ENCODE results near the gene THOC6. TPM values are rescaled to one million over a fixed set of nuclear protein-coding genes. Genes with fewer than 3 reads are reported as not detected.

THOC6 gene
- total and polyA plus RNA-seq, 2 donors (not counting 3 experiments of a cell fraction or from before 2014, with no cell fraction given): 23.9 to 39.3 TPM

DNA sequence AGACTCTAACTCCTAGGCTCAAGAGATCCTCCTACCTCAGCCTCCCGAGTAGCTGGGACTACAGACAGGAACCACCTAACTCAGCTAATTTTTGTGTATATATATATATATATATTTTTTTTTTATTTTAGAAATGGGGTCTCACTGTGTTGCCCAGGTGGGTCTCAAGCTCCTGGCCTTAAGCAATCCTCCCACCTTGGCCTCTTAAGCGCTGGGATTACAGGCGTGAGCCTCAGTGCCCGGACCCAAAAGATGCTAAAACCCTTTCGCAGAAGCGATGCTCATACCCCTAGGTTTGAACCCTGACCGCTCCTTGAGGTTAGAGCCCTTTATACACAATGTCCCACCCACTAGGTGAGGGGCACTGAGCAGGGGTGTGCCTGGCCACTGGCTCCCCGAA is 13.3 kb upstream of the THOC6 start:
- Histone ChIP-seq H2AFZ (ENCODE audit: low read depth, low read length) (no peak overlapping the region), H3K9ac (replicated peaks; ENCODE audit: extremely low read depth, insufficient read depth, low read length) (no peak overlapping the region), H3K4me3 (replicated peaks in 1 of 3; ENCODE audit: insufficient read depth in 1 of 3, low read depth in 1 of 3, low read length in 3 of 3) (no peak overlapping the region), H3K27ac (ENCODE audit: insufficient read depth, low read depth, low read length) (no peak overlapping the region), H3K9me1 (replicated peaks; ENCODE audit: control insufficient read depth, extremely low read depth, insufficient read depth, low read length) (no peaks in the 10 kb centered on the region), H3K9me3 (replicated peaks; ENCODE audit: control insufficient read depth, insufficient read depth, low read length) (no peaks in the 10 kb centered on the region), H3K27me3 (ENCODE audit: control insufficient read depth in 2 of 2, insufficient read depth in 2 of 2, low read length in 2 of 2) (peaks cover 20 to 21% of the 10 kb centered on the region in 2 experiments), H3K4me2 (ENCODE audit: insufficient read depth, low read length) (no peak overlapping the region), H3K4me1 (ENCODE audit: control insufficient read depth, extremely low read depth, insufficient read depth, low read length) (peaks cover 13% of the 10 kb centered on the region), H3K36me3 (ENCODE audit: control insufficient read depth in 2 of 2, extremely low read depth in 1 of 2, insufficient read depth in 2 of 2, low read length in 2 of 2) (no peaks in the 10 kb centered on the region), H4K20me1 (replicated peaks; ENCODE audit: control insufficient read depth, extremely low read depth, insufficient read depth, low read length) (no peaks in the 10 kb centered on the region), H3K79me2 (ENCODE audit: control insufficient read depth, insufficient read depth, low read length) (no peaks in the 10 kb centered on the region)
- POLR2A ChIA-PET: interaction anchor here (1.2 kb wide), 1 partner anchor 9 kb away, joined by 6 read pairs; the partner anchor contains the start of gene TNFRSF12A
- CTCF ChIA-PET: interaction anchor here (1.8 to 2.0 kb wide), 3 partner anchors 10 to 41 kb away, joined by 4 to 9 read pairs (median 7); partner anchors contain the start of genes PAQR4 and TNFRSF12A
- no TSS peak for BruUV-seq (replicated peaks)
- intact Hi-C loops (cut with micrococcal nuclease): no loop called here
- DNase-seq (ENCODE audit: low read depth, low spot score): no peak
- dilution Hi-C loops (cut with MboI; ENCODE audit: extremely low pct_ligation_motif_present, low sequenced_read_pairs): no loop called here
- TF ChIP-seq FOS (IDR thresholded peaks at IDR 0.05; ENCODE audit: borderline replicate concordance, insufficient read depth, low read length): no peak
- TF ChIP-seq EZH2 (IDR thresholded peaks at IDR 0.05; ENCODE audit: borderline replicate concordance, low read depth, low read length, severe bottlenecking): no peak
- TF ChIP-seq GATA2 (IDR thresholded peaks at IDR 0.05; ENCODE audit: insufficient read depth, insufficient read length, low read depth, low read length): no peak
- no peak for TF ChIP-seq MAX (IDR thresholded peaks at IDR 0.05; ENCODE audit: insufficient read depth, insufficient read length)
- TF ChIP-seq POLR2A (IDR thresholded peaks at IDR 0.05; ENCODE audit: low read depth, low read length): no peak
- no peak for TF ChIP-seq CTCF (IDR thresholded peaks at IDR 0.05; ENCODE audit: extremely low read depth in 1 of 2, insufficient read depth in 1 of 2, low read depth in 1 of 2, low read length in 2 of 2)
- TF ChIP-seq MYC (IDR thresholded peaks at IDR 0.05; ENCODE audit: low read depth, low read length): no peak
- TF ChIP-seq JUN (IDR thresholded peaks at IDR 0.05; ENCODE audit: borderline replicate concordance, insufficient read depth, insufficient read length, low read depth): no peak
- TF ChIP-seq POLR2AphosphoS5 (IDR thresholded peaks at IDR 0.05; ENCODE audit: insufficient read depth, low read depth, low read length): no peak
- FAIRE-seq: no peak

Measured in endothelial cell of umbilical vein (primary cell).